Heart right ventricle (tissue), 16 donors: ENCODE measurements around the gene UBE2S. TPM values are rescaled to one million over a fixed set of nuclear protein-coding genes. Genes with fewer than 3 reads are reported as not detected.

Experiments
- ATAC-seq, 8 donors: fragments of 200-7000 bp; cut with Tn5 transposase; one replicate each; pipeline ENCODE4 v1.9.1; 2020; ENCODE audit warnings: mild to moderate bottlenecking in 8 of 8, moderate library complexity in 8 of 8, moderate number of reproducible peaks in 1 of 8
- DNase-seq, 2 donors: peaks; one replicate each; pipeline ENCODE4 v3.0.0-alpha.2; 2020
- H3K27ac ChIP-seq, 10 donors: fragments of 200-600 bp; sonication (generic) in 2 of 10; one replicate each; pipeline versions ENCODE4 v1.5.0 to v1.8.0; 2020 to 2022; ENCODE audit warnings: mild to moderate bottlenecking in 3 of 10
- H3K27me3 ChIP-seq, 7 donors: fragments of 200-600 bp; one replicate each; pipeline ENCODE4 v1.8.0; 2021 to 2022; ENCODE audit warnings: mild to moderate bottlenecking in 2 of 7
- H3K36me3 ChIP-seq, 9 donors: fragments of 200-600 bp; sonication (generic) in 1 of 9; one replicate each; pipeline versions ENCODE4 v1.5.0 to v1.8.0; 2020 to 2022; ENCODE audit warnings: mild to moderate bottlenecking in 2 of 9
- H3K4me1 ChIP-seq, 9 donors: fragments of 200-600 bp; sonication (generic) in 1 of 9; one replicate each; pipeline versions ENCODE4 v1.5.0 to v1.8.0; 2020 to 2022; ENCODE audit warnings: mild to moderate bottlenecking in 4 of 9
- H3K4me3 ChIP-seq, 10 donors: fragments of 200-600 bp; sonication (generic) in 2 of 10; one replicate each; pipeline versions ENCODE4 v1.5.0 to v1.8.0; 2020 to 2022; ENCODE audit warnings: mild to moderate bottlenecking in 7 of 10, moderate library complexity in 2 of 10
- H3K9me3 ChIP-seq, 11 donors: fragments of 200-600 bp in 10 of 11; sonication (generic) in 2 of 11; one replicate each; pipeline versions ENCODE4 v1.5.0 to v1.8.0; 2013 to 2022; ENCODE audit warnings: mild to moderate bottlenecking in 2 of 11, control low read depth in 1 of 11, moderate library complexity in 1 of 11
- CTCF ChIP-seq, 9 donors: fragments of 200-600 bp; sonication (generic) in 2 of 9; IDR thresholded peaks; one replicate each; pipeline versions ENCODE4 v1.5.0 to v1.8.0; 2021 to 2022; ENCODE audit warnings: antibody characterized with exemption in 9 of 9, mild to moderate bottlenecking in 5 of 9, moderate library complexity in 1 of 9
- WGBS, 2 donors: extraction: QIAGEN DNeasy Blood & Tissue Kit; methylation state at CpG; one replicate each; pipeline ENCODE4 v1.1.7; 2013; ENCODE audit warnings: inconsistent platforms in 1 of 2; 5-methylcytosine and 5-hydroxymethylcytosine counted together
- intact Hi-C, 10 donors: fragments of 100-400 bp; cut with DNase I; formaldehyde crosslinking; loops; one replicate each; pipeline versions ENCODE4 v1.11.1 to v1.14.2; 2022
- polyA plus RNA-seq, 2 donors: library from polyadenylated mRNA; stranded (reverse); fragments of 200-250 nt; gene quantifications; one replicate each; pipeline ENCODE4 v1.2.3, GENCODE V29; 2013
- total RNA-seq, 10 donors: library from RNA; stranded (reverse); fragmentation: NEBNext Ultra II Directional in 3 of 10; extraction: Animal tissue kit (Norgen Biotek cat#: 25700) in 3 of 10; gene quantifications; one replicate each; pipeline versions ENCODE4 v1.2.1 to v1.2.4, GENCODE V29; 2021 to 2023
- donor health status: Arrhythmogenic right ventricular cardiomyopathy.
- donor health status: ischemic (EF 13 %, LVEDD 7.1; RV severe dilation, severe dysfunction).
- donor health status: healthy with polysubstance abuse.
- donor health status: DM: no; HTN: yes; CAD: no.
- donor health status: DM: no; HTN: no; CAD: no.
- donor health status: ischemic (EF 25% LVEDD 6.9; RV normal size, moderate dysfunction).
- donor health status: ischemic (EF 25% LVEDD 5.7; RV mildly dilated, moderate dysfunction).
- donor health status: healthy.
- donor health status: DM: yes; HTN: yes; CAD: no.
- donor health status: Ischemic cardiomyopathy.
- donor health status: ischemic (EF 35%, LVEDD 5.7; RV mildly dilated, moderate dysfunction).
- donor health status: nonischemic (EF 11% LVEDD 7.7; RV severe dilation, severe dysfunction).
- donor health status: DM: yes; HTN: yes; CAD: no.
- donor health status: PGD.
- donor health status: ischemic (EF 29% LVEDD 5.4; RV normal size, mild dysfunction).
- donor health status: nonischemic (EF 23%, LVEDD 6.1; RV moderate dilation, normal function).

Gene UBE2S
- total and polyA plus RNA-seq, 12 donors, result 8.0 to 42.1 (median 28.9) TPM

- ATAC-seq, result no peak
- intact Hi-C loops, result no loop called here
- Histone ChIP-seq H3K27me3 (no peaks in the 10 kb centered on the region), H3K27ac (no peak overlapping the region), H3K36me3 (peaks cover 0 to 59% (median 39%) of the 10 kb centered on the region in 9 donors), H3K9me3 (no peaks in the 10 kb centered on the region), H3K4me3 (no peak overlapping the region), H3K4me1 (peaks cover 15 to 35% (median 22%) of the 10 kb centered on the region in 9 donors)
- TF ChIP-seq CTCF (IDR thresholded peaks at IDR 0.05), result no peak
- WGBS, 2 donors, result 85 to 88% methylated on average over 18 of the region's 18 CpGs
- DNase-seq, result no peak
Measured at GRCh38 chr19:55391702-55392615, 15.6 kb downstream of the UBE2S start.

GRCh38 chr19:55391191-55391670, 16.4 kb downstream of the UBE2S start:
- H3K4me1 ChIP-seq, result peaks cover 20 to 42% (median 27%) of the 10 kb centered on the region in 9 donors
- no peak for TF ChIP-seq CTCF (IDR thresholded peaks at IDR 0.05)
- WGBS, 2 donors, result 80 to 82% methylated on average over 12 of the region's 12 CpGs
- intact Hi-C loops, result no loop called here
- peaks cover 0 to 63% (median 41%) of the 10 kb centered on the region in 9 donors for H3K36me3 ChIP-seq
- no peak overlapping the region for H3K27ac ChIP-seq
- H3K9me3 ChIP-seq, result no peaks in the 10 kb centered on the region
- H3K4me3 ChIP-seq, result no peak overlapping the region
- DNase-seq (no peak), ATAC-seq (no peak)
- no peaks in the 10 kb centered on the region for H3K27me3 ChIP-seq

- Histone ChIP-seq H3K27me3 (no peaks in the 10 kb centered on the region), H3K36me3 (peaks cover 0 to 63% (median 41%) of the 10 kb centered on the region in 9 donors), H3K4me3 (no peak overlapping the region), H3K4me1 (peaks cover 20 to 42% (median 27%) of the 10 kb centered on the region in 9 donors), H3K9me3 (no peaks in the 10 kb centered on the region), H3K27ac (no peak overlapping the region)
- DNase-seq, result no peak
- 72 to 80% methylated on average over 7 of the region's 7 CpGs for WGBS, 2 donors
- no peak for TF ChIP-seq CTCF (IDR thresholded peaks at IDR 0.05)
- intact Hi-C loops, result no loop called here
- ATAC-seq, result no peak
Measured at GRCh38 chr19:55390461-55390880, 17.1 kb downstream of the UBE2S start.

- ATAC-seq, result no peak
- 85 to 86% methylated on average over 21 of the region's 21 CpGs for WGBS, 2 donors
- Histone ChIP-seq H3K27me3 (no peaks in the 10 kb centered on the region), H3K4me1 (peaks cover 20 to 47% (median 32%) of the 10 kb centered on the region in 9 donors), H3K9me3 (no peaks in the 10 kb centered on the region), H3K27ac (no peak overlapping the region), H3K4me3 (no peak overlapping the region), H3K36me3 (peaks cover 0 to 63% (median 41%) of the 10 kb centered on the region in 9 donors)
- no peak for TF ChIP-seq CTCF (IDR thresholded peaks at IDR 0.05)
- DNase-seq, result no peak
- intact Hi-C loops, result loop anchor here in 4 of 10 donors (5.0 to 10.0 kb wide), 4 partner anchors 73 to 107 kb away; partner anchors contain the start of genes BRSK1 (in 1 of the 4), C19orf85 (in 1 of the 4), HSPBP1 (in 1 of the 4) and ISOC2 (in 1 of the 4)
Measured at GRCh38 chr19:55389386-55390317, 17.9 kb downstream of the UBE2S start.
